ENCODE measurements around the gene WWOX.

Gene WWOX

GRCh38 chr16:78909226-78909625, 809.8 kb downstream of the WWOX start:
- H3K4me1 ChIP-seq (ENCODE audit: control insufficient read depth, insufficient read depth, low read length), result no peaks in the 10 kb centered on the region
- no peaks in the 10 kb centered on the region for H3K9me3 ChIP-seq (ENCODE audit: control insufficient read depth, low read length)
- H3K9ac ChIP-seq (ENCODE audit: low read length), result no peak overlapping the region
- H3K27me3 ChIP-seq (replicated peaks; ENCODE audit: control insufficient read depth, insufficient read depth, low read length), result no peaks in the 10 kb centered on the region
- H3K36me3 ChIP-seq (ENCODE audit: control insufficient read depth, insufficient read depth, low read length, severe bottlenecking), result no peaks in the 10 kb centered on the region
- H3K4me3 ChIP-seq (ENCODE audit: low read length), result no peak overlapping the region
- DNase-seq (ENCODE audit: low read depth), result no peak

GRCh38 chr16:78915811-78916345, 816.4 kb downstream of the WWOX start:
- H3K9me3 ChIP-seq (ENCODE audit: control insufficient read depth, low read length), result no peaks in the 10 kb centered on the region
- DNase-seq (ENCODE audit: low read depth), result no peak
- H3K36me3 ChIP-seq (ENCODE audit: control insufficient read depth, insufficient read depth, low read length, severe bottlenecking), result no peaks in the 10 kb centered on the region
- H3K27me3 ChIP-seq (replicated peaks; ENCODE audit: control insufficient read depth, insufficient read depth, low read length), result no peaks in the 10 kb centered on the region
- no peak overlapping the region for H3K4me3 ChIP-seq (ENCODE audit: low read length)
- no peak overlapping the region for H3K9ac ChIP-seq (ENCODE audit: low read length)
- no peaks in the 10 kb centered on the region for H3K4me1 ChIP-seq (ENCODE audit: control insufficient read depth, insufficient read depth, low read length)

DNA sequence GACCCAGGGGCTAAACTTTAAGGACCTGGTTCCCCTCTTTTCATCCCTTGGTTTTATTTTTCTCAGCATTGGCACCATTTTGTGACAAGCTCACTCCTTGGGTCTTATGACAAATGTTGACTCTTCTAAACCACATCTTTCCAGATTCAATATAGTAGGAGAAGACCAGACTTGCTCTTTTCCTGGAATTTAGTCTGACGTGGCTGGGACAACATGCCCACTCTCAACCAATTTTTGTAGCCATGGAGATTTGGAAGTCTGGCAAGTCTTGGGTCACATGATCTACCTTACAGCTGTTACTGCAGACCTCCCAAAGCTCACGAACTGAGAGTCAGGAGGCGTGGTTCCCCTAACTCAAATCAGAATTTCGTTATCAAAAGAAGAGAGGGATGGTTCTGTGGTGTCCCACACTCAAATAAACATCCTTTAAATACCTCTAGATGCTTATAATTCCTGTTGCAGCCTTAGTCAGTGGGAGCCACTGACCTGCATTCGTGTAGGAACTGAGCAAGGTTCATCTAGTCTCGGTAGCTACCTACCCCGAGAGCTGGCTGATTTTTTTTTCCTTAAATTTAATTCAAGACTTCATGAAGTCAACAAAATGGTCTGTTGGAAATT, 817.6 kb downstream of the WWOX start:
- Histone ChIP-seq H3K36me3 (ENCODE audit: control insufficient read depth, insufficient read depth, low read length, severe bottlenecking) (no peaks in the 10 kb centered on the region), H3K4me1 (ENCODE audit: control insufficient read depth, insufficient read depth, low read length) (no peaks in the 10 kb centered on the region), H3K4me3 (ENCODE audit: low read length) (no peak overlapping the region), H3K9ac (ENCODE audit: low read length) (no peak overlapping the region), H3K27me3 (replicated peaks; ENCODE audit: control insufficient read depth, insufficient read depth, low read length) (no peaks in the 10 kb centered on the region), H3K9me3 (ENCODE audit: control insufficient read depth, low read length) (peaks cover 6% of the 10 kb centered on the region)
- DNase-seq (ENCODE audit: low read depth), result no peak

DNA sequence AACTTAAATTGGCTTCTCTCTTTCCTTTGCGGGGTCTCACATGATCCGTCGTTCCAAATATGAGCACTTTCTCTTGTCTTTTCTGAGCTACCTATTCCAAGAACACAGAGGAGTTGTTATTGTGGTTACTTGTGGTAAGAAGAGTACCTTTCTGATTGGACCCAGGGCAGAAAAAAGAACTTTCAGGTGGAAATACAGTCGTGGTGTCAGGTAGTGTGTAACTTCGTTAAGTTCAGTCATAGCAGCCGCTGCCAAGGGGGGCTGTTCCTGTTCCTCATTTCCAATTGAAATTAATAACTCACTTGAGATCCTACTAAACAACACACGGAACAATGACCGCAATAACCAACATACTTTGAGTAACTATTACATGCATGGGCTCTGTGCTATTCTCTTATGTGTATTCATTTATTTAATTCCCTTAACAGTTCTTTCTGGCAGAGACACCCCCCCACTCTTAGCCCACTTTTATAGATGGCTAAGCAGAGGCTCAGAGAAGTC, 819.4 kb downstream of the WWOX start:
- no peak for DNase-seq (ENCODE audit: low read depth)
- Histone ChIP-seq H3K4me3 (ENCODE audit: low read length) (no peak overlapping the region), H3K4me1 (ENCODE audit: control insufficient read depth, insufficient read depth, low read length) (no peaks in the 10 kb centered on the region), H3K36me3 (ENCODE audit: control insufficient read depth, insufficient read depth, low read length, severe bottlenecking) (no peaks in the 10 kb centered on the region), H3K9me3 (ENCODE audit: control insufficient read depth, low read length) (peaks cover 7% of the 10 kb centered on the region), H3K9ac (ENCODE audit: low read length) (no peak overlapping the region), H3K27me3 (replicated peaks; ENCODE audit: control insufficient read depth, insufficient read depth, low read length) (no peaks in the 10 kb centered on the region)

GRCh38 chr16:78919852-78920251, 820.4 kb downstream of the WWOX start:
- no peaks in the 10 kb centered on the region for H3K4me1 ChIP-seq (ENCODE audit: control insufficient read depth, insufficient read depth, low read length)
- H3K36me3 ChIP-seq (ENCODE audit: control insufficient read depth, insufficient read depth, low read length, severe bottlenecking), result no peaks in the 10 kb centered on the region
- DNase-seq (ENCODE audit: low read depth), result no peak
- H3K27me3 ChIP-seq (replicated peaks; ENCODE audit: control insufficient read depth, insufficient read depth, low read length), result no peaks in the 10 kb centered on the region
- peaks cover 7% of the 10 kb centered on the region for H3K9me3 ChIP-seq (ENCODE audit: control insufficient read depth, low read length)
- no peak overlapping the region for H3K9ac ChIP-seq (ENCODE audit: low read length)
- no peak overlapping the region for H3K4me3 ChIP-seq (ENCODE audit: low read length)

GRCh38 chr16:78920621-78921020, 821.2 kb downstream of the WWOX start:
- H3K9me3 ChIP-seq (ENCODE audit: control insufficient read depth, low read length), result peaks cover 7% of the 10 kb centered on the region
- H3K27me3 ChIP-seq (replicated peaks; ENCODE audit: control insufficient read depth, insufficient read depth, low read length), result no peaks in the 10 kb centered on the region
- no peaks in the 10 kb centered on the region for H3K4me1 ChIP-seq (ENCODE audit: control insufficient read depth, insufficient read depth, low read length)
- DNase-seq (ENCODE audit: low read depth), result no peak
- no peak overlapping the region for H3K4me3 ChIP-seq (ENCODE audit: low read length)
- H3K9ac ChIP-seq (ENCODE audit: low read length), result no peak overlapping the region
- H3K36me3 ChIP-seq (ENCODE audit: control insufficient read depth, insufficient read depth, low read length, severe bottlenecking), result no peaks in the 10 kb centered on the region

GRCh38 chr16:78925083-78925767, 825.8 kb downstream of the WWOX start:
- H3K4me3 ChIP-seq (ENCODE audit: low read length), result peak overlapping the region; percentile 51
- no peaks in the 10 kb centered on the region for H3K27me3 ChIP-seq (replicated peaks; ENCODE audit: control insufficient read depth, insufficient read depth, low read length)
- no peaks in the 10 kb centered on the region for H3K4me1 ChIP-seq (ENCODE audit: control insufficient read depth, insufficient read depth, low read length)
- peak overlapping the region; percentile 62 for H3K9ac ChIP-seq (ENCODE audit: low read length)
- no peak for DNase-seq (ENCODE audit: low read depth)
- peaks cover 7% of the 10 kb centered on the region for H3K9me3 ChIP-seq (ENCODE audit: control insufficient read depth, low read length)
- H3K36me3 ChIP-seq (ENCODE audit: control insufficient read depth, insufficient read depth, low read length, severe bottlenecking), result no peaks in the 10 kb centered on the region

DNA sequence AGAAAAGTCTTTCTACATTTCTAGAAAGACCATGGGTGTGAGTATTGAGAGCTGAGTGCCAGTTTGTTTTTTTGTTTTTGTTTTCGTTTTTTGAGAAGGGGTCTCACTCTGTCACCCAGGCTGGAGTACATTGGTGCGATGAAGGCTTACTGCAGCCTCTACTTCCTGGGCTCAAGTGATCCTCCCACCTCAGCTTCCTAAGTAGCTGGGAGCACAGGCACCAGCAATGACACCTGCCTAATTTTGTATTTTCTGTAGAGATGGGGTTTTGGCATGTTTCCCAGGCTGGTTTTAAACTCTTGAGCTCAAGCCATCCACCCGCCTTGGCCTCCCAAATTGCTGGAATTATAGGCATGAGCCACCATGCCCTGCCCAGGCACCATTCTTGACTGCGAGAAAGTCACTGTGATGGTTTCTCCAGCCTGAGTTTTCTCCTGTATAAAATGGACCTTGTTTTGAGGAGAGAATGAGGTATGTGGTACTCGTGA, 827.3 kb downstream of the WWOX start:
- no peaks in the 10 kb centered on the region for H3K36me3 ChIP-seq (ENCODE audit: control insufficient read depth, insufficient read depth, low read length, severe bottlenecking)
- no peak for DNase-seq (ENCODE audit: low read depth)
- no peak overlapping the region for H3K4me3 ChIP-seq (ENCODE audit: low read length)

DNA sequence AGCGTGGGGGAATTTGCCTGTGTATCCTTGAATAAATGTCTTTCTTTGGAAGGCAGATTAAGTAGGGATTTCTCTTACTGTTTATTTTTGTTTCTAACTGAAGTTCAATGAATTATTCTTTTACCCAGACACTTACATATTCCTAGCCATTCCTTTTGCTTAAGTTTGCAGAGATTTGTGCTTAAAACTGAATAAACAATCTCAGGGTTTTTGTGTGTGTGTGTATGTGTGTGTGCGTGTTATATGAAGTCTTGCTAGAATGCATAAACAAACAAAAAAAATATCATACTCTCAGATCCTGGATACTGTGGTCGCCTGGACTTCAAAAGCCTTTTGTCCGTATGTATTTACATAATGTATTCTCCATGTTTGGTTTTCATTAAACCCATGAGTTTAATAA, 828.3 kb downstream of the WWOX start:
- H3K36me3 ChIP-seq (ENCODE audit: control insufficient read depth, insufficient read depth, low read length, severe bottlenecking), result no peaks in the 10 kb centered on the region
- H3K9ac ChIP-seq (ENCODE audit: low read length), result peak overlapping the region; percentile 3
- H3K4me3 ChIP-seq (ENCODE audit: low read length), result peak overlapping the region; percentile 3
- H3K9me3 ChIP-seq (ENCODE audit: control insufficient read depth, low read length), result no peaks in the 10 kb centered on the region
- no peaks in the 10 kb centered on the region for H3K27me3 ChIP-seq (replicated peaks; ENCODE audit: control insufficient read depth, insufficient read depth, low read length)
- H3K4me1 ChIP-seq (ENCODE audit: control insufficient read depth, insufficient read depth, low read length), result no peaks in the 10 kb centered on the region
- no peak for DNase-seq (ENCODE audit: low read depth)

More for the DNA sequence above, 827.3 kb downstream of the WWOX start:
- no peak overlapping the region for H3K9ac ChIP-seq (ENCODE audit: low read length)
- no peaks in the 10 kb centered on the region for H3K4me1 ChIP-seq (ENCODE audit: control insufficient read depth, insufficient read depth, low read length)
- H3K9me3 ChIP-seq (ENCODE audit: control insufficient read depth, low read length), result peaks cover 4% of the 10 kb centered on the region
- no peaks in the 10 kb centered on the region for H3K27me3 ChIP-seq (replicated peaks; ENCODE audit: control insufficient read depth, insufficient read depth, low read length)

DNA sequence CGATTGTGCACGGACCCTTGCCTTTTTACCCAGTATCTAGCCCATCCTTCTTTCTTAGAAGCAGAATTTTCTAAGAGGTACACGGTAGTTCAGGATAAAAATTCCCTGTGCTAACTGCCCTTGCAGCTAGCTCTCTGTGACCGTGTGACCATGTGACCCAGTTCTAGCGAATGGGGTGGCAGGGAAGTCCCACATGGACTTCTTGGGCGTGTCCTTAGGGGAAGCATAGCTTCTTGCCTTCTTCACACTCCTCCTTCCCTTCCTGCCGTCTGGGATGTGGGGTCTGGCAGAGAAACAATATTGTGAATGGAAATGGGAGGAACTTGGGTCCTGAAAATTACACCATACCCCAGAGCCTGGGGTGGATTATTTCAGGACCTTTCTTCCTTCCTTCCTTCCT, 830.4 kb downstream of the WWOX start:
- no peaks in the 10 kb centered on the region for H3K9me3 ChIP-seq (ENCODE audit: control insufficient read depth, low read length)
- H3K4me3 ChIP-seq (ENCODE audit: low read length), result no peak overlapping the region
- H3K4me1 ChIP-seq (ENCODE audit: control insufficient read depth, insufficient read depth, low read length), result no peaks in the 10 kb centered on the region
- H3K36me3 ChIP-seq (ENCODE audit: control insufficient read depth, insufficient read depth, low read length, severe bottlenecking), result no peaks in the 10 kb centered on the region
- DNase-seq (ENCODE audit: low read depth), result no peak
- H3K27me3 ChIP-seq (replicated peaks; ENCODE audit: control insufficient read depth, insufficient read depth, low read length), result no peaks in the 10 kb centered on the region
- no peak overlapping the region for H3K9ac ChIP-seq (ENCODE audit: low read length)

DNA sequence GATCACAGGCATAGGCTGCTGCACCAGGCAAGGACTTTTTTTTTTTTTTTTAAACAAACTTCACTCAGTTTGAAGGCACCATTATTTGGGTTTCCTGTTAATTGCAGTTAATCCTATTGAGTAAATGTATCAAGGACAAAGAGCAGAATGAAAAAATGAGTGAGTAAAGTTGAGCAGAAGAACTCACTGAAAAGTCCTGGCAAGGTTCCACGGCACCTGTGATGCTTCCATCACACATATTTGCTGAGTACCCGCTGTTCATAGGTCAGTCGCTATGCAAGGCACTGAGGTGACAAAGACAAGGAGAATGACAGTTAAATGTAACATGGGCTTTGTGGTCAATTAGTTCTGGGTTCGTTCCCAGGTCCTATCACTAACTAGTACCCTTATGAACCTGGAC, 831.1 kb downstream of the WWOX start:
- H3K27me3 ChIP-seq (replicated peaks; ENCODE audit: control insufficient read depth, insufficient read depth, low read length), result no peaks in the 10 kb centered on the region
- no peak overlapping the region for H3K9ac ChIP-seq (ENCODE audit: low read length)
- DNase-seq (ENCODE audit: low read depth), result no peak
- H3K36me3 ChIP-seq (ENCODE audit: control insufficient read depth, insufficient read depth, low read length, severe bottlenecking), result no peaks in the 10 kb centered on the region
- no peaks in the 10 kb centered on the region for H3K9me3 ChIP-seq (ENCODE audit: control insufficient read depth, low read length)
- no peaks in the 10 kb centered on the region for H3K4me1 ChIP-seq (ENCODE audit: control insufficient read depth, insufficient read depth, low read length)
- H3K4me3 ChIP-seq (ENCODE audit: low read length), result no peak overlapping the region
